ENCODE measurements around the gene IFRD2.
"Not testable (repeated sequence)": the region's sequence is repeated elsewhere in the genome, so short reads cannot be mapped to it uniquely, and the experiment has no call there.

Gene IFRD2

DNA sequence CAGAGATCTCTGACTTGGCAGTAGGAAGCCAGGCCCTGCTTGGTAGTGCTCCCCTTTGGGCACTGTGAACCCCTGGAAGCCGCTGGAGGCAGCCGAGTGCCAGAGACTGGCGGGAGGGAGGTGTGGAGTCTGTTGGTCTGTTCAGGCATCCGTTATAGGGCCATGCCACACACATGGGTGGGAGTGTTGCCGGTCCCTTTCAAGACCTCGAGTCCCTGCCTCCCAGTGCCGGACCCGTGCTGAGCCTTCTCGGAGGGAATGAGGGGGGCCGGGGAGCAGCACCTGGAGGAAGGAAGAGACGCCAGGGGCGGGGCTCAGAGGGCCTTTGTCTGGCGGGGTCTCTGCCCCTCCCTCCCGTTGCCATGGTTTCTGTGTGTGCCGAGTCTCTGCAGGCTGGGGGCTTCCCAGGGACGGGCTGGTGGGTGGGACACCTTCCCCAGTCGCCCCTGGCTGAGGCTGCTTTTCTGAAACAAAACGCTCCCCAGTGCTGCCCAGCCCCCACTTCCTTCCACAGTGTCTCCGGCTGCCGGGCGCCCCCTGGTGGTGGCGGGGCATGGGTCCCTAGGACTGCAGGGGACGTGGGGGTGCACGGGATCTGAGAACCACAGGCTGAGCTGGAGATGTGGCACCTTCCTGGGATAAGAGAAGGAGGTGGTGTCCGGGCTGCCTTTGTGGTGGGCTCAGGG is 46.3 kb downstream of the IFRD2 start:
- peak; percentile 97 for DNase-seq

- no peak for DNase-seq
Observed at GRCh38 chr3:50245251-50245745, 46.9 kb downstream of the IFRD2 start.

GRCh38 chr3:50244813-50245212 is 47.4 kb downstream of the IFRD2 start:
- DNase-seq = not testable (repeated sequence)

- DNase-seq = no peak
Observed at GRCh38 chr3:50243543-50243895, 48.7 kb downstream of the IFRD2 start.

- DNase-seq = no peak
Observed at GRCh38 chr3:50242851-50243542, 49.2 kb downstream of the IFRD2 start.

DNA sequence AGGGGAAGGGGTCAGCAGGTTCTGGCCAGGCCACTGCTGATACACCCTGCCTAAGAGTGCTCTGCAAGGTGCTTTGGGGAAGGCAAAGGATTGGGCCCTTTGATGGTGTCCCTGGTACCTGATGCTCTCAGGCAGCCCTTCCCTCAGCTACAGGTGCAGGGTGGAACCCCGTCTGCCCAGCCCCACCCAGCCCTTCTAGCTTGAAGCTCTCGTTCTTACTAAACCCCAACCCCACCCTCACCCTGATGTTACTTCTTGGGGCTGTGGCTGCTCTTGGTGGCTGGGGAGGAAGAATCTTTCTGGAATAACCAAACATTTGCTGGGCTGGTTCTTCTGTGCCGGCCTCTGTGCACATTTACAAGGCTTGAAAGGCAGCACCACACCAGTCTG is 49.9 kb downstream of the IFRD2 start:
- DNase-seq = no peak

- DNase-seq = no peak
Observed at GRCh38 chr3:50241713-50242380, 50.4 kb downstream of the IFRD2 start.

GRCh38 chr3:50241163-50241562 is 51.1 kb downstream of the IFRD2 start:
- no peak for DNase-seq

GRCh38 chr3:50239649-50240048 is 52.6 kb downstream of the IFRD2 start:
- no peak for DNase-seq

DNA sequence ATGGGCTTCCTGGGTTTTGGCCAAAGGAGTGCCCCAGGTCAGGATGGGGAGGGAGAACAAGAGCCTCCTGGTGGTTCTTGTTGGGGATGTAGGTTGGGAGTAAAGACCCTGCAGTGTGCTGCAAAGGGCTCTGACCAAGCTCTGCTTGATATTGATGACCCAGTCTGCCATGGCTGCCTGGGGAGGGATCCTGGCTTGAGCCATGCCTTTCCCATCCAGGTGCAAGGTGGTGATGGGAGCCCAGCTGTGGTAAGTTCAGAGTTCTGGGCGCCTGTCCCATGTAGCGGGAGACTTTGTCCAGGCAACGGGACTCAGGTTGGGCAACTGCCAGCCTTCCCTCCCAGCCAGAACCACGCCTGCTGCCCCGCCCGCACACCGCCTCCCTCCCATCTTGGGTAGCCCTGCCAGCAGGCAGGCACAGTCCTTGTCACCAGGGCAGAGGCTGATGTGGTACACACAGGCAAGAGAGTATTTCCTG is 53.6 kb downstream of the IFRD2 start:
- DNase-seq = no peak

GRCh38 chr3:50237754-50238548 is 54.3 kb downstream of the IFRD2 start:
- peak; percentile 84 for DNase-seq
